ENCODE data around the gene FAM184B. TPM values are rescaled to one million over a fixed set of nuclear protein-coding genes. Genes with fewer than 3 reads are reported as not detected.

Gene FAM184B
- total and polyA plus RNA-seq, 11 donors: 0.04 to 0.08 TPM; not detected in 9

DNA sequence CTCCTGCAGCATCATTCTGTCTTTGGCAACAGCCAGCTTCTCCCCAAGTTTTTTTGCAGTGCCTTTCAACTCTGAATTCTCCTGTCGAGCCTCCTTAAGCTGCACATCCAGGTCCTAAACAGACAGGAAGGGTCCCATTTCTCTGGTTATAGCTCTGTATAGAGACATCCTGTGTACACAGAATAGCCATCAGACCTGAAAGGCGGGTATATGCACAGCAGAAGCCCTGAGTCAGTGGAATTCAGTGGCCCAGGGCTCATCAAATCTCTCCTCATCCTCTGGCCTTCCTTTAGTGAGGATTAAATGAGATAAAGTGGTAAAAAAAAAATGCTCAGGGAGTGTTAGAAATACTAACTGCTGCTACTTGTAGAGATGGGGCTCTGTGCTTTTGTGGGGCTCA, 73.8 kb downstream of the FAM184B start:
- intact Hi-C loops (cut with DNase I): no loop called here
- Histone ChIP-seq H3K4me1 (no peaks in the 10 kb centered on the region), H3K4me3 (no peak overlapping the region), H3K9me3 (no peaks in the 10 kb centered on the region), H3K36me3 (no peaks in the 10 kb centered on the region), H3K27me3 (peaks cover 0 to 4% (median 0%) of the 10 kb centered on the region in 9 donors), H3K27ac (no peak overlapping the region)
- TF ChIP-seq POLR2A (IDR thresholded peaks at IDR 0.05): no peak
- TF ChIP-seq, protein P1, sequence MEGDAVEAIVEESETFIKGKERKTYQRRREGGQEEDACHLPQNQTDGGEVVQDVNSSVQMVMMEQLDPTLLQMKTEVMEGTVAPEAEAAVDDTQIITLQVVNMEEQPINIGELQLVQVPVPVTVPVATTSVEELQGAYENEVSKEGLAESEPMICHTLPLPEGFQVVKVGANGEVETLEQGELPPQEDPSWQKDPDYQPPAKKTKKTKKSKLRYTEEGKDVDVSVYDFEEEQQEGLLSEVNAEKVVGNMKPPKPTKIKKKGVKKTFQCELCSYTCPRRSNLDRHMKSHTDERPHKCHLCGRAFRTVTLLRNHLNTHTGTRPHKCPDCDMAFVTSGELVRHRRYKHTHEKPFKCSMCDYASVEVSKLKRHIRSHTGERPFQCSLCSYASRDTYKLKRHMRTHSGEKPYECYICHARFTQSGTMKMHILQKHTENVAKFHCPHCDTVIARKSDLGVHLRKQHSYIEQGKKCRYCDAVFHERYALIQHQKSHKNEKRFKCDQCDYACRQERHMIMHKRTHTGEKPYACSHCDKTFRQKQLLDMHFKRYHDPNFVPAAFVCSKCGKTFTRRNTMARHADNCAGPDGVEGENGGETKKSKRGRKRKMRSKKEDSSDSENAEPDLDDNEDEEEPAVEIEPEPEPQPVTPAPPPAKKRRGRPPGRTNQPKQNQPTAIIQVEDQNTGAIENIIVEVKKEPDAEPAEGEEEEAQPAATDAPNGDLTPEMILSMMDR (IDR thresholded peaks at IDR 0.05): no peak
- no peak for DNase-seq
- 70 to 84% (median 74%) methylated on average over 2 of the region's 2 CpGs for WGBS, 4 donors
- ATAC-seq: no peak

DNA sequence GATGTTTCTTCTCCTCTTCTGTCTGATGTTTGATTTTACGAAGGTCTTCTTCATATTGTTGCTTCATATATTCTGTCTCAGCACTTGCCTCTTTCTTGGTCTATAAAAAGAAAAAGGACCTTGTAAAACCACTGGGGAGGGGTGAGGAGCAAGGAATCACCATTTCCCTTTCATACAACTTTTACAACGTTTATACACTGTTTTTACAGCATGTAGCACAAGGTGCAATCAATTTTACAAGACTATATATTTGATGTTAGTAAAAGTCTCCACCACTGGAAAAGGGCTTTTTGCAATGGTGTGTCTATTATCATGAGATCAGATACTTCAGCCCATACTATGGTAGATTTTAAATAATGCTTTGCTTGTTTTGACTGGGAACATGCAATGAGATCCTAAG, 76.3 kb downstream of the FAM184B start:
- no peak for DNase-seq
- Histone ChIP-seq H3K27ac (no peak overlapping the region), H3K4me1 (no peaks in the 10 kb centered on the region), H3K36me3 (no peaks in the 10 kb centered on the region), H3K4me3 (no peak overlapping the region), H3K27me3 (peaks cover 0 to 4% (median 0%) of the 10 kb centered on the region in 9 donors), H3K9me3 (peaks cover 0 to 1% (median 0%) of the 10 kb centered on the region in 12 donors)
- TF ChIP-seq, protein P1 (IDR thresholded peaks at IDR 0.05): no peak
- no peak for TF ChIP-seq POLR2A (IDR thresholded peaks at IDR 0.05)
- ATAC-seq: no peak
- 63 to 81% (median 68%) methylated on average over 2 of the region's 2 CpGs for WGBS, 4 donors
- intact Hi-C loops (cut with DNase I): no loop called here

DNA sequence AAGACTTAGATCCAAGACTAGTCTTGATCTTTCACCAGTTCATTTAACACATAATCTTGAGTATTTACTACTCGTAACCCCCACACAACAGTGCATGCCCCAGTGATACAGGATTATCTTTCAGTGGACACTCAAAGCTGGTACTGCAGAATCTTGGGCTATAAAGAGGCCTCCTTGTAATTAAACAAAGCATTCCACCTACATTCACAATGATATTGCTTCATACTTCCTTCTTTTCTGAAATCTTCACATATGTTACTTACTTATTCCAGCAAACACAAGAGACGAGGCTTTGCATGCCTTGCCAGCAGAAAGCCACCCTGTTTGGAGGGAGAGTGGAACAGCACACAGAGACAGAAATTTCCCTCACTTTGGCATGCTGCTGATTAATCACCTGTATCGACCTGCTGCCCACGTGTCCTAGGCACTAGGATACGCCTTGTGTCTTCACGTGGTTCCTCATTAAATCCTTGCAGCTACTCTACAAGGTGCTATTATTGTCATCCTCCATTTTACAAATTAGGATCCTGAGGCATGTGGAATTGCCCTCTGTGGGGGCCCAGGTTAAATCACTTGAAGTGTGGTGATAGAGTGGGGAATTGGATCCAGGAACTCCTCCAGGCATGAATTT, 77.3 kb downstream of the FAM184B start:
- Histone ChIP-seq H3K4me1 (no peaks in the 10 kb centered on the region), H3K36me3 (no peaks in the 10 kb centered on the region), H3K9me3 (peaks cover 0 to 10% (median 5%) of the 10 kb centered on the region in 12 donors), H3K27me3 (peaks cover 0 to 4% (median 0%) of the 10 kb centered on the region in 9 donors), H3K4me3 (no peak overlapping the region), H3K27ac (no peak overlapping the region)
- intact Hi-C loops (cut with DNase I): no loop called here
- 77 to 85% (median 83%) methylated on average over 6 of the region's 6 CpGs for WGBS, 4 donors
- no peak for TF ChIP-seq POLR2A (IDR thresholded peaks at IDR 0.05)
- no peak for DNase-seq
- no peak for ATAC-seq

DNA sequence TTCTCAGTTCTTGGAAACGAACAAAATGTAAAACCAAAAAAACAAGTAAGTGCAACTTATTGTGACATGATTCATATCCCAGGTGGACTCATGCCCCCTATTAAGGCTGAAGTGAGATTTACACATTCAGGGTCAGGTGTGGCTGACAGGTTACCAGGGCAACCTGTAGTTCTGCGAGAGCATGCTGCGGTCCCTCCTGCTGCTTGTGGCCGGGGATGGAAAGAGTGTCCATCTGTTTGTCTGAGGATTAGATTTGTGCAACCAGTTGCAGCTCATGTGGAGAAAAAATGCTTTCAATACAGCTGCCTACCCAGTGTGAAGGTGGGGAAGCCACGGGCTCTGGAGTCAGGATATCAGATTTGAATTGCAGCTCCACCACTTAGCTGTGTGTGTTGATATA, 78.8 kb downstream of the FAM184B start:
- peaks cover 0 to 19% (median 6%) of the 10 kb centered on the region in 12 donors for H3K9me3 ChIP-seq
- 77 to 84% (median 81%) methylated on average over 5 of the region's 5 CpGs for WGBS, 4 donors
- DNase-seq (no peak), ATAC-seq (no peak)
- H3K27me3 ChIP-seq: no peaks in the 10 kb centered on the region
- no peaks in the 10 kb centered on the region for H3K36me3 ChIP-seq
- H3K4me1 ChIP-seq: no peaks in the 10 kb centered on the region
- H3K27ac ChIP-seq: no peak overlapping the region
- TF ChIP-seq, protein P1 (IDR thresholded peaks at IDR 0.05): no peak
- no peak for TF ChIP-seq POLR2A (IDR thresholded peaks at IDR 0.05)
- H3K4me3 ChIP-seq: no peak overlapping the region
- intact Hi-C loops (cut with DNase I): no loop called here

DNA sequence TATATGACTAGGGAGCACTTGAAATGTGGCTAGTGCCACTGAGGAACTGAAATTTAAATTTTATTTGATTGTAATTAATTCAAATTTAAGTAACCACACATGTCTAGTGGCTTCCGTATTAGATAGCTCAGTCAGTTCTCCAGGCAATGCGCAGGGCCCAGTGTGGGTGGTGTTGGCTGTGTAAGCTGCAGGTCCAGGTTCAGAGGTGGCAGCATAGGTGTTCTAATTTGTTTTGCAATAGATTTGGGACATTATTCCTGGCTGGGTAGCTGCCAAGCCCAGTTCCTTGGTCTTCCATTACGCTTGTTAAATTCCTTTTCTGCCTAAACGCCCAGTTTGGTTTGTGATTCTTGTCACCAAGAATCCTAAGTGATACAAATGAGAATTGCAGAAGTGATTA, 79.5 kb downstream of the FAM184B start:
- no peak overlapping the region for H3K4me3 ChIP-seq
- WGBS, 4 donors: 82 to 93% (median 90%) methylated on average over 4 of the region's 4 CpGs
- no peaks in the 10 kb centered on the region for H3K27me3 ChIP-seq
- H3K27ac ChIP-seq: no peak overlapping the region
- DNase-seq: no peak
- H3K36me3 ChIP-seq: no peaks in the 10 kb centered on the region
- H3K4me1 ChIP-seq: no peaks in the 10 kb centered on the region
- no peak for ATAC-seq
- intact Hi-C loops (cut with DNase I): no loop called here
- peaks cover 0 to 19% (median 6%) of the 10 kb centered on the region in 12 donors for H3K9me3 ChIP-seq
- no peak for TF ChIP-seq POLR2A (IDR thresholded peaks at IDR 0.05)
- TF ChIP-seq, protein P1 (IDR thresholded peaks at IDR 0.05): no peak

Measured in heart left ventricle (tissue), 16 donors.